SH-SY5Y (cell line): Measurements from ENCODE around the gene PCK2.

Source experiments
- GATA2 ChIP-seq: IDR thresholded peaks from 2 replicates; pipeline ENCODE4 v1.6.1; 2011; ENCODE audit warnings: mild to moderate bottlenecking, low read depth, low read length
- GATA3 ChIP-seq: IDR thresholded peaks from 2 replicates; pipeline ENCODE4 v1.6.1; 2011; ENCODE audit warnings: low read depth, mild to moderate bottlenecking, low read length, moderate library complexity

DNA sequence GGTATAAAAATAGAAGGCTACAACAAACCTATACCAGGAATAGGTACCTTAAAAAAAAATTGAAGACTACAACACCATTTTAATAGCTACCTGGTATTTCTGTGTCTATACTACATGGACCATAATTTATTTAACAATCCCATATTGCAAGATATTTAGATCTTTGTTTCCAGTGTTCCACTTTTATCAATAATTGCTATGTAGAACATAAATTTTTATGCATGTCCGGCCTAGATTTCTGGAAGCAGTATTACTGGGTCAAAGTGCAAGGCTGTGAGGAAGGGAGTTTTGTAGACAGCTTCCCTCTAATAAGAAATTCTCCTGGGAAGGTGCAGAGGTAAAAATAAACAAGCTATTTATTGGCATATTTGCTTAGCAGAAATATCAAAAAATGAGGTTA is 16.4 kb downstream of the PCK2 start:
- TF ChIP-seq GATA2 = no peak
- TF ChIP-seq GATA3 = no peak
